Bronchial epithelial cell (primary cell): ENCODE data around the gene COMMD1. TPM values are rescaled to one million over a fixed set of nuclear protein-coding genes. Genes with fewer than 3 reads are reported as not detected.

Experiments used
- DNase-seq: peaks from one replicate; pipeline ENCODE4 v3.0.0-alpha.2; 2010; ENCODE audit warnings: low read depth
- FAIRE-seq: peaks from 2 replicates; lab custom pipeline; 2011; peaks lifted over from hg19 to GRCh38; lab: Jason Lieb, UNC
- H3K27me3 ChIP-seq: 2 replicates; pipeline ENCODE4 v1.5.1; 2011; ENCODE audit warnings: low read length; ENCODE audit not compliant: control insufficient read depth, insufficient read depth
- H3K36me3 ChIP-seq: 2 replicates; pipeline ENCODE4 v1.5.1; 2011; ENCODE audit warnings: low read length; ENCODE audit not compliant: control insufficient read depth, insufficient read depth
- H3K4me3 ChIP-seq: 2 replicates; pipeline ENCODE4 v1.5.1; 2011; ENCODE audit warnings: mild to moderate bottlenecking, low read depth, low read length, control low read depth
- total RNA-seq: library from RNA; depleted of rRNA; stranded (reverse); fragments of >200 nt; gene quantifications from 2 replicates; pipeline ENCODE4 v1.2.1, GENCODE V29; 2014
- TF ChIP-seq, protein P1 (sequence below): IDR thresholded peaks from 2 replicates; pipeline ENCODE4 v1.5.1; 2011; ENCODE audit warnings: mild to moderate bottlenecking, moderate library complexity, low read length, control low read depth, inconsistent platforms; ENCODE audit not compliant: insufficient read depth, severe bottlenecking

The COMMD1 gene
- total RNA-seq, 1 donor from 2014 or later = 30.5 TPM

DNA sequence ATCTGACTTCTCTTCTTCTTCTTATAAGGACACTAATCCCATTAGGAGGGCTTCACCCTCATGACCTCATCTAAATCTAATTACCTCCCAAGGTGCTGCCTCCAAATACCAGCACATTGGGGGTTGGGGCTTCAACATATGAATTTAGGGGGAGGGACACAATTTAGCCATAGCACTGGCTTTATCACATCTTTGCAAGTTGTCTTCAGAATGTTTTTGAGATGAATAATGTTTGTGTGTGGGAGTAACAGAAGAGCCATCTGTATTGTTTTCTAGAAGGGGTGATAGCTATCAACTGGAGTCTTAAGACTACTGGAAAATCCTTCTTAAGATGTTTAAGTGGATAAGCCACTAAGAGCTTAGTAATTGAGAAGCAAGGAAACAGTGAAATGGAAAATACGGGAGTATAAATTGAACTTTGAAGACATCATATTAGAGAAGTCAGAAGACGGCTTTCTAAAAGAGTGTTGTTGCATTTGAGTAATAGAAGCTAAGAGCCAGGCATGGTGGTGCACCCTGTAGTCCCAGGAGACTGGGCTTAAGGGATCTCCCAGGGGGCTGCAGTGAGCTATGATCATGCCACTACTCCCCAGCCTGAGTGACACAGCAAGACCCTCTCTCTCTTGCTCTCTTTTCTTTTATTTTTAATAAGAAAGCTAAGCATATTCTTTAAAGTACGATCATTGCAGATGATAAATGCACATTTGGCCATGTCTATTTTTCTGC is 257.8 kb downstream of the COMMD1 start:
- Histone ChIP-seq H3K27me3 (no peaks in the 10 kb centered on the region), H3K36me3 (no peaks in the 10 kb centered on the region), H3K4me3 (no peak overlapping the region)
- DNase-seq (no peak), FAIRE-seq (no peak)
- TF ChIP-seq, protein P1, sequence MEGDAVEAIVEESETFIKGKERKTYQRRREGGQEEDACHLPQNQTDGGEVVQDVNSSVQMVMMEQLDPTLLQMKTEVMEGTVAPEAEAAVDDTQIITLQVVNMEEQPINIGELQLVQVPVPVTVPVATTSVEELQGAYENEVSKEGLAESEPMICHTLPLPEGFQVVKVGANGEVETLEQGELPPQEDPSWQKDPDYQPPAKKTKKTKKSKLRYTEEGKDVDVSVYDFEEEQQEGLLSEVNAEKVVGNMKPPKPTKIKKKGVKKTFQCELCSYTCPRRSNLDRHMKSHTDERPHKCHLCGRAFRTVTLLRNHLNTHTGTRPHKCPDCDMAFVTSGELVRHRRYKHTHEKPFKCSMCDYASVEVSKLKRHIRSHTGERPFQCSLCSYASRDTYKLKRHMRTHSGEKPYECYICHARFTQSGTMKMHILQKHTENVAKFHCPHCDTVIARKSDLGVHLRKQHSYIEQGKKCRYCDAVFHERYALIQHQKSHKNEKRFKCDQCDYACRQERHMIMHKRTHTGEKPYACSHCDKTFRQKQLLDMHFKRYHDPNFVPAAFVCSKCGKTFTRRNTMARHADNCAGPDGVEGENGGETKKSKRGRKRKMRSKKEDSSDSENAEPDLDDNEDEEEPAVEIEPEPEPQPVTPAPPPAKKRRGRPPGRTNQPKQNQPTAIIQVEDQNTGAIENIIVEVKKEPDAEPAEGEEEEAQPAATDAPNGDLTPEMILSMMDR = no peak

DNA sequence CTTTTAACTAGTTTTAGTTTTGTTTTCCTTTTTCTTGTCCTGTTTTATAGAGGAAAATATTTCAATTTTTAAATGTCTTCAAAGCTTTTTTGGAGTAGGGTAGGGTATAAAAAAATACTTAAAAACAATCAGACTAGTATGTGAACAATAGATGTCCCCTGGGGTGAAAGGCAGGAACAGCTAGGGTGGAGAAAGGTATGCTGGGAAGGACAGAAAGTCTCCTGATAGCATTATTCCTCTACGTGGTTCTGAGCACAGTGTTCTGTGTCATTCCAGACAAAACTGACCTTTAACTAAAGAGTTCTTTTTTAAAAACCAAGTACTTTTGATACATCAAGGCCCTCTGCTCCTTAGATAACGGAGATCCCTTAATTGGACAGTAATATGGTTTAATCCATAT is 258.4 kb downstream of the COMMD1 start:
- FAIRE-seq (no peak), DNase-seq (no peak)
- TF ChIP-seq, protein P1 = no peak
- no peaks in the 10 kb centered on the region for H3K36me3 ChIP-seq
- H3K27me3 ChIP-seq = no peaks in the 10 kb centered on the region
- no peak overlapping the region for H3K4me3 ChIP-seq

DNA sequence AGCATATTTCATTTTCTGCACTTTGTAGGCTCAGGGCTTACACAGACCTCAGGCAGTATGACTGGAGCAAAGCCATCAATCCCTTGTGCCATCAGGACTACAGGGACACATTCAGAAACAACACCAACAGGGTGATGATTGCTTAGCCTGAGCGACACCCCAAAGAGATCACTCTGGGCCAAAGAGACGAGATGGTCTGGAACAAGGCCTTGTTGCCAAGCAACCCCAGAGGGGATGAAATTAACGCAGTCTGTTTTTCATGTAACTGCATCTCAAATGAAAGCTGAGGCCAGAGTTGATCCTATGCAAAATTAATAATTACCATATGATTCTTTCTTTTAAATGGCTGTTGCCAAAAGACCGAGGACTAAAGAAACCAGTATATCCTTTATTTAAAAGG is 270.3 kb downstream of the COMMD1 start:
- no peak for DNase-seq
- Histone ChIP-seq H3K36me3 (no peaks in the 10 kb centered on the region), H3K4me3 (no peak overlapping the region), H3K27me3 (no peaks in the 10 kb centered on the region)
- FAIRE-seq = no peak
- TF ChIP-seq, protein P1 = no peak

DNA sequence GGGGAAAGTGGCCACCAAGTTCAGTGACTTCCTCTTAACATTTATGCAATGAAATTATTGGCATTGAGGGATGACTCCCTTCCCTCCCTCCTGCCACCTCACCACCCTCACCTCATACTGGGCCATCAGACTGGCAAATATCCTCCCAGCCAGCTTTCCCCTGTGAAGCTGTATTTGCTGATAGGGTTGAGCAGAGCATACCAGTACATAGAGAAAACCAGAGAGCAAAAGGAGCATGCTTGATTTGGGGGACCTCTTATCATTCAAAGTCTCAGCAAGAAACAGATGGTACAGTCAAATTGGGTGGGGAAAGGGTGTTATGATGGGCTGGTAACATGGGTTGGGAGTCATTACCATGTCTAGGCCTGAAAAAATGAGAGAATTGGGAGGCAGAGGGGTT is 271.3 kb downstream of the COMMD1 start:
- DNase-seq (no peak), FAIRE-seq (no peak)
- H3K36me3 ChIP-seq = no peaks in the 10 kb centered on the region
- no peaks in the 10 kb centered on the region for H3K27me3 ChIP-seq
- no peak overlapping the region for H3K4me3 ChIP-seq
- TF ChIP-seq, protein P1 = no peak

DNA sequence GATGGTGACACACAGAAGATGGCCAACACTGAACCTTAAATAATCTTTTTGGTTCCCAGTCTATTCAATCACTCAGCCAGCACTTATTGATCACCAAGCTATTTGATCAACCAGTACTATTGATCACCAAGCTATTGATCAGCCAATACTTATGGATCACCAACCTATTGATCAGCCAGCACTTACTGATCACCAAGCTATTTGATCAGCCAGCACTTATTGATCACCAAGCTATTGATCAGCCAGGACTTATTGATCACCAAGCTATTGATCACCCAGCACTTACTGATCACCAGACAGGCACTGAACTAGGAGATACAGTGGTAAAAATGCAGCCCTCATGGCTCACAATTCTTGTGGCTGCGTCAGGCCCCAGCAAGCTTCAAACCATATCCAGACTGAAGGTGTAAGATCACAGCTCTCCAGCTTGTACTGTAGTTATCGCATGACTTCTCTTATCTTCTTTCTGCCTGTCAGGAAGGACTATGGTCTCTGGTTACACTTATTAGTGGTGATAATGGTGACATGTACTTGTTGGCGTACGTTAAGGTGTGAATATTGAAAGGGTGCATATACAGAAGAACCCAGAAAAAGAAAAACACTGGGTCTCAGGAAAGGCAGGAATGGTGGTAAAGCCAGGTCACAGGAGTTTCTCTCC is 272.0 kb downstream of the COMMD1 start:
- FAIRE-seq (no peak), DNase-seq (no peak)
- H3K36me3 ChIP-seq = no peaks in the 10 kb centered on the region
- H3K27me3 ChIP-seq = no peaks in the 10 kb centered on the region
- H3K4me3 ChIP-seq = no peak overlapping the region
- TF ChIP-seq, protein P1 = no peak
